ENCODE measurements around the gene CA5A. TPM values are rescaled to one million over a fixed set of nuclear protein-coding genes. Genes with fewer than 3 reads are reported as not detected.
A peak's percentile ranks its signal among the peaks of the same experiment; 100 is the strongest.
"Not testable (repeated sequence)": the region's sequence is repeated elsewhere in the genome, so short reads cannot be mapped to it uniquely, and the experiment has no call there.

Gene CA5A
- total RNA-seq, 1 donor from 2014 or later: not detected

- DNase-seq (no peak), ATAC-seq (ENCODE audit: low read depth) (no peak)
- intact Hi-C loops (cut with micrococcal nuclease): no loop called here
- Mint-ChIP-seq H3K9me3 (no peaks in the 10 kb centered on the region), H3K36me3 (ENCODE audit: low read depth) (no peaks in the 10 kb centered on the region), H3K4me1 (no peaks in the 10 kb centered on the region), H3K27ac (no peak overlapping the region), H3K4me3 (no peak overlapping the region), H3K27me3 (peaks cover 28% of the 10 kb centered on the region)
- ChIA-PET POLR2A (no interaction called here), CTCF (no interaction called here)
- no peak for TF ChIP-seq CTCF (IDR thresholded peaks at IDR 0.05)
Observed at GRCh38 chr16:87917503-87917902, 18.8 kb downstream of the CA5A start.

- Mint-ChIP-seq H3K27ac (no peak overlapping the region), H3K36me3 (ENCODE audit: low read depth) (no peaks in the 10 kb centered on the region), H3K9me3 (no peaks in the 10 kb centered on the region), H3K27me3 (peaks cover 28% of the 10 kb centered on the region), H3K4me1 (no peaks in the 10 kb centered on the region), H3K4me3 (no peak overlapping the region)
- POLR2A ChIA-PET: no interaction called here
- no peak for TF ChIP-seq CTCF (IDR thresholded peaks at IDR 0.05)
- intact Hi-C loops (cut with micrococcal nuclease): no loop called here
- ATAC-seq (ENCODE audit: low read depth) (no peak), DNase-seq (no peak)
- CTCF ChIA-PET: interaction anchor here (0.9 kb wide), 1 partner anchor 11 kb away, joined by 3 read pairs; no protein-coding TSS in a partner anchor
Observed at GRCh38 chr16:87914812-87915211, 21.5 kb downstream of the CA5A start.

GRCh38 chr16:87914021-87914725, 22.2 kb downstream of the CA5A start:
- H3K27ac Mint-ChIP-seq; H3K4me1 Mint-ChIP-seq; H3K9me3 Mint-ChIP-seq; ATAC-seq (ENCODE audit: low read depth); H3K4me3 Mint-ChIP-seq; H3K36me3 Mint-ChIP-seq (ENCODE audit: low read depth); DNase-seq; intact Hi-C loops (cut with micrococcal nuclease): not testable (repeated sequence)
- ChIA-PET CTCF (interaction anchor here (0.9 kb wide), 1 partner anchor 11 kb away, joined by 3 read pairs; no protein-coding TSS in a partner anchor), POLR2A (interaction anchor here (0.7 to 1.2 kb wide), 2 partner anchors 37 to 134 kb away, joined by 3 read pairs; partner anchors contain the start of gene BANP)
- H3K27me3 Mint-ChIP-seq: peaks cover 32% of the 10 kb centered on the region

GRCh38 chr16:87912691-87913090, 23.6 kb downstream of the CA5A start:
- H3K36me3 Mint-ChIP-seq (ENCODE audit: low read depth); H3K4me3 Mint-ChIP-seq; H3K27ac Mint-ChIP-seq; intact Hi-C loops (cut with micrococcal nuclease); H3K9me3 Mint-ChIP-seq; H3K4me1 Mint-ChIP-seq; POLR2A ChIA-PET; DNase-seq; ATAC-seq (ENCODE audit: low read depth); CTCF ChIA-PET: not testable (repeated sequence)
- H3K27me3 Mint-ChIP-seq: peaks cover 26% of the 10 kb centered on the region

GRCh38 chr16:87911106-87911763, 25.1 kb downstream of the CA5A start:
- H3K27ac Mint-ChIP-seq; ATAC-seq (ENCODE audit: low read depth); H3K4me1 Mint-ChIP-seq; H3K4me3 Mint-ChIP-seq; H3K36me3 Mint-ChIP-seq (ENCODE audit: low read depth); DNase-seq; intact Hi-C loops (cut with micrococcal nuclease); H3K9me3 Mint-ChIP-seq: not testable (repeated sequence)
- POLR2A ChIA-PET: interaction anchor here (0.6 to 1.4 kb wide), 4 partner anchors 35 to 625 kb away, joined by 3 to 11 read pairs (median 4); no protein-coding TSS in a partner anchor
- H3K27me3 Mint-ChIP-seq: peaks cover 22% of the 10 kb centered on the region
- CTCF ChIA-PET: interaction anchor here (1.6 to 3.7 kb wide), 2 partner anchors 61 to 132 kb away, joined by 6 to 30 read pairs; no protein-coding TSS in a partner anchor

GRCh38 chr16:87909203-87909935, 27.0 kb downstream of the CA5A start:
- not testable (repeated sequence) for H3K36me3 Mint-ChIP-seq (ENCODE audit: low read depth); H3K9me3 Mint-ChIP-seq; H3K4me1 Mint-ChIP-seq
- Mint-ChIP-seq H3K27ac (peak overlapping the region; percentile 84), H3K4me3 (peak overlapping the region; percentile 25), H3K27me3 (peaks cover 18% of the 10 kb centered on the region)
- ChIA-PET CTCF (interaction anchor here (0.7 to 3.7 kb wide), 8 partner anchors 15 to 130 kb away, joined by 3 to 30 read pairs (median 4); no protein-coding TSS in a partner anchor), POLR2A (interaction anchor here (1.2 to 2.5 kb wide), 5 partner anchors 38 to 130 kb away, joined by 3 to 10 read pairs (median 4); partner anchors contain the start of gene SLC7A5)
- peak; percentile 86 for DNase-seq
- intact Hi-C loops (cut with micrococcal nuclease): loop anchor here (1.0 kb wide), 5 partner anchors 14 to 130 kb away; no protein-coding TSS in a partner anchor
- peak; percentile 89 for ATAC-seq (ENCODE audit: low read depth)
- peak; percentile 40 for TF ChIP-seq CTCF (IDR thresholded peaks at IDR 0.05)

GRCh38 chr16:87908101-87908500, 28.2 kb downstream of the CA5A start:
- intact Hi-C loops (cut with micrococcal nuclease); ATAC-seq (ENCODE audit: low read depth): not testable (repeated sequence)
- POLR2A ChIA-PET: interaction anchor here (0.6 to 2.5 kb wide), 8 partner anchors 12 to 138 kb away, joined by 3 to 10 read pairs (median 3); partner anchors contain the start of gene SLC7A5

GRCh38 chr16:87905521-87905920, 30.8 kb downstream of the CA5A start:
- CTCF ChIA-PET: interaction anchor here (1.2 to 1.5 kb wide), 2 partner anchors 34 to 127 kb away, joined by 4 read pairs; no protein-coding TSS in a partner anchor
- H3K36me3 Mint-ChIP-seq (ENCODE audit: low read depth); ATAC-seq (ENCODE audit: low read depth); H3K9me3 Mint-ChIP-seq; H3K4me1 Mint-ChIP-seq; intact Hi-C loops (cut with micrococcal nuclease); H3K4me3 Mint-ChIP-seq; POLR2A ChIA-PET; DNase-seq; H3K27me3 Mint-ChIP-seq; H3K27ac Mint-ChIP-seq: not testable (repeated sequence)

More at GRCh38 chr16:87908101-87908500, 28.2 kb downstream of the CA5A start:
- not testable (repeated sequence) for H3K9me3 Mint-ChIP-seq; H3K36me3 Mint-ChIP-seq (ENCODE audit: low read depth); H3K27ac Mint-ChIP-seq; H3K4me1 Mint-ChIP-seq; DNase-seq; H3K4me3 Mint-ChIP-seq
- CTCF ChIA-PET: interaction anchor here (2.3 to 3.7 kb wide), 2 partner anchors 36 to 129 kb away, joined by 13 to 30 read pairs; no protein-coding TSS in a partner anchor
- peaks cover 12% of the 10 kb centered on the region for H3K27me3 Mint-ChIP-seq

Measured in activated B cell treated with CpG ODN at 0.5 μM for 24 hours (primary cell).